ENCODE data around the gene ELANE.
"Not testable (repeated sequence)": the region's sequence is repeated elsewhere in the genome, so short reads cannot be mapped to it uniquely, and the experiment has no call there.

ELANE gene

DNA sequence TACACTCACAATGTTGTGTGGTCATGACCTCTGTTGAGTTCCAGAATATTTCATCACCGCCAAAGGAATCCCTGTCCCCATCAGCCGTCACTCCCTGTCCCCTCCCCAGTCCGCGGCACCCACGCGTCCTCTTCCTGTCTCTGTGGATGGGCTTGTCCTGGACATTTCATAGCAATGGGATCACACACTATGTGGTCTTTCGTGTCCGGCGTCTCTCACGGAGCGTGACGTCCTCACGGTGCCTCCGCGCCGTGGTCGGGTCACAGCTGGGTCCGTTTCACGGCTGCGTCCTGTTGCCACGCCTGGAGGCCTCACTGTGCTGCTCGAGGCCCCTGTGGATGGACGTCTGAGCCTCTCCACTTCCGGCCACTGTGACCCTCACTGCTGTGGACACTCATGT, 17.9 kb upstream of the ELANE start:
- DNase-seq, result no peak
- H3K4me3 ChIP-seq (ENCODE audit: control insufficient read depth in 1 of 7, extremely low read depth in 1 of 7, insufficient read depth in 4 of 7, low read depth in 2 of 7, low read length in 6 of 7), result no peak overlapping the region
- peaks cover 0 to 12% (median 0%) of the 10 kb centered on the region in 5 experiments for H3K27me3 ChIP-seq (replicated peaks in 2 of 5; ENCODE audit: control insufficient read depth in 4 of 5, insufficient read depth in 5 of 5, low read length in 4 of 5)
- ChIA-PET POLR2A (no interaction called here), CTCF (no interaction called here)
- no peaks in the 10 kb centered on the region for H3K9me3 ChIP-seq (ENCODE audit: control extremely low read depth in 1 of 5, control insufficient read depth in 4 of 5, insufficient read depth in 2 of 5, low read depth in 1 of 5, low read length in 4 of 5)
- no peaks in the 10 kb centered on the region for H3K36me3 ChIP-seq (ENCODE audit: control insufficient read depth in 4 of 4, insufficient read depth in 4 of 4, low read length in 3 of 4)
- H3K4me1 ChIP-seq (ENCODE audit: control extremely low read depth in 1 of 4, control insufficient read depth in 4 of 4, insufficient read depth in 4 of 4, low read length in 3 of 4), result peaks cover 0 to 9% (median 3%) of the 10 kb centered on the region in 4 experiments
- H3K27ac ChIP-seq (ENCODE audit: insufficient read depth in 1 of 2, low read depth in 1 of 2, low read length in 2 of 2, poor library complexity in 1 of 2, severe bottlenecking in 2 of 2), result no peak overlapping the region
- 94% methylated on average over 22 of the region's 24 CpGs for WGBS (ENCODE audit: insufficient coverage)

DNA sequence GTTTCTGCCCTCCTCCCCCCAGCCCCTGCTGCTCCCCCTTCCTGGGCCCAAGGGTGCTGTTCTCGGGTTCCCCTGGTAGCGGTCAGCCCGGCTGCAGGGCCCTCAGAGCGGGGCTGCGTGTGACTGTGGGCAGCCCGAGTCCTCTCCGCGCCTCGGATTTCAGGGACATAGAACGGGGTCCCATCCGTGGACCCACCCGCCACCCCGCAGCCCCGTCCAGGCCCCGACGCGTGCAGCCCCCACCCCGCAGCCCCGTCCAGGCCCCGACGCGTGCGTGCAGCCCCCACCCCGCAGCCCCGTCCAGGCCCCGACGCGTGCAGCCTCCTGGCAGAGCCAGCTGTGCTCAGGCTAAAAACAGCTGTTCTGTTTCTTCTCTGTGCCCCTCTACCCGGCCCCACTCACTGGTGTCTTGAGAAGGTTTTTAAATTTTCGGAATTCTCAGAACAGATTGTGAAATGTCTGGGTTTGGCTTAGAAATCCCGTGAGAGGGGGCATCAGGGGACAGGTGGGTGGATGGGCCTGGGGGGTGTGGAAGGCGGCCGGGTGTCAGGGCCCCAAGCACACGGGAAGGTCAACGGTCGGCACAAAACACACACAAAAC, 16.8 kb upstream of the ELANE start:
- WGBS (ENCODE audit: insufficient coverage), result 88% methylated on average over 30 of the region's 36 CpGs
- Histone ChIP-seq H3K36me3 (ENCODE audit: control insufficient read depth in 4 of 4, insufficient read depth in 4 of 4, low read length in 3 of 4) (no peaks in the 10 kb centered on the region), H3K9me3 (ENCODE audit: control extremely low read depth in 1 of 5, control insufficient read depth in 4 of 5, insufficient read depth in 2 of 5, low read depth in 1 of 5, low read length in 4 of 5) (no peaks in the 10 kb centered on the region), H3K27me3 (replicated peaks in 2 of 5; ENCODE audit: control insufficient read depth in 4 of 5, insufficient read depth in 5 of 5, low read length in 4 of 5) (peaks cover 0 to 12% (median 0%) of the 10 kb centered on the region in 5 experiments), H3K4me1 (ENCODE audit: control extremely low read depth in 1 of 4, control insufficient read depth in 4 of 4, insufficient read depth in 4 of 4, low read length in 3 of 4) (peaks cover 0 to 9% (median 3%) of the 10 kb centered on the region in 4 experiments), H3K27ac (ENCODE audit: insufficient read depth in 1 of 2, low read depth in 1 of 2, low read length in 2 of 2, poor library complexity in 1 of 2, severe bottlenecking in 2 of 2) (no peak overlapping the region), H3K4me3 (ENCODE audit: control insufficient read depth in 1 of 7, extremely low read depth in 1 of 7, insufficient read depth in 4 of 7, low read depth in 2 of 7, low read length in 6 of 7) (no peak overlapping the region)
- ChIA-PET CTCF (no interaction called here), POLR2A (no interaction called here)
- no peak for DNase-seq

DNA sequence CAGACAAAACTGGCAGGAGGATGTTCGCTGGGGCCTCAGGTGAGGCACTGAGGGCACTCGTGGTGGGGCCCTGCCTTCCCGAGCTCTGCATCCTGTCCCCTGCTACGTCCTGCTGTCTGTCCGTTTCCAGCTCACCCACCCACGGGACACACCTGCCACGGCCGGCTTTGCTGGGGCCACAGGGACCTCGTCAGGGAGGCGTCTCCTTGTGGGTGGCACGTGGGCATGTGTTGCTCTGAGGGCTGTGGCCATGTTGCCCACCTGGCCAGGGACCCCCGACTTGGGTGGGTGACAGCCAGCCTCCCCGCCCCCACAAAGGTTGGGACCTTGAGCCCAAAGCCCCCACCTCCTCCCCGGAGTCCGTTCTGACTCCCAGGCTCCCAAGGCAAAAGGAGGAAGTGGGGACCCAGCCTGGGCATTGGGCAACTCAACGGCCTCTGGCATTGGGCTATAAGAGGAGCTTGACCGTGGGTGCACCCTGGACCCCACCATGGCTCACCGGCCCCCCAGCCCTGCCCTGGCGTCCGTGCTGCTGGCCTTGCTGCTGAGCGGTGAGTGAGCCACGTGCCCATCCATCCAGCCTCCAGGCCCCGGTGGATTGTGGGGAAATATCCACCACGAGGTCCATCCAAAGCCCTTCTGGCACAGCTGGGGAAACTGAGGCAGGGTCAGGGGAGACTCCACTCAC, 11.4 kb upstream of the ELANE start, which contains the start of gene PRTN3:
PRTN3 (plus strand) TSS at position 481 of the 688 bp plus-strand sequence; CDS start at position 491, 10 bp downstream.
- no peaks in the 10 kb centered on the region for H3K36me3 ChIP-seq (ENCODE audit: control insufficient read depth in 4 of 4, insufficient read depth in 4 of 4, low read length in 3 of 4)
- no peaks in the 10 kb centered on the region for H3K9me3 ChIP-seq (ENCODE audit: control extremely low read depth in 1 of 5, control insufficient read depth in 4 of 5, insufficient read depth in 2 of 5, low read depth in 1 of 5, low read length in 4 of 5)
- peaks cover 0 to 49% (median 4%) of the 10 kb centered on the region in 5 experiments for H3K27me3 ChIP-seq (replicated peaks in 2 of 5; ENCODE audit: control insufficient read depth in 4 of 5, insufficient read depth in 5 of 5, low read length in 4 of 5)
- 75% methylated on average over 16 of the region's 24 CpGs for WGBS (ENCODE audit: insufficient coverage)
- no peak for DNase-seq
- peaks cover 0 to 17% (median 12%) of the 10 kb centered on the region in 4 experiments for H3K4me1 ChIP-seq (ENCODE audit: control extremely low read depth in 1 of 4, control insufficient read depth in 4 of 4, insufficient read depth in 4 of 4, low read length in 3 of 4)
- ChIA-PET POLR2A (no interaction called here), CTCF (interaction anchor here (0.9 to 2.0 kb wide), 5 partner anchors 10 to 83 kb away, joined by 3 to 11 read pairs (median 4); no protein-coding TSS in a partner anchor)
- no peak within 1 kb of the TSS for H3K4me3 ChIP-seq (ENCODE audit: control insufficient read depth in 1 of 7, extremely low read depth in 1 of 7, insufficient read depth in 4 of 7, low read depth in 2 of 7, low read length in 6 of 7)
- H3K27ac ChIP-seq (ENCODE audit: insufficient read depth in 1 of 2, low read depth in 1 of 2, low read length in 2 of 2, poor library complexity in 1 of 2, severe bottlenecking in 2 of 2), result no peak within 1 kb of the TSS

DNA sequence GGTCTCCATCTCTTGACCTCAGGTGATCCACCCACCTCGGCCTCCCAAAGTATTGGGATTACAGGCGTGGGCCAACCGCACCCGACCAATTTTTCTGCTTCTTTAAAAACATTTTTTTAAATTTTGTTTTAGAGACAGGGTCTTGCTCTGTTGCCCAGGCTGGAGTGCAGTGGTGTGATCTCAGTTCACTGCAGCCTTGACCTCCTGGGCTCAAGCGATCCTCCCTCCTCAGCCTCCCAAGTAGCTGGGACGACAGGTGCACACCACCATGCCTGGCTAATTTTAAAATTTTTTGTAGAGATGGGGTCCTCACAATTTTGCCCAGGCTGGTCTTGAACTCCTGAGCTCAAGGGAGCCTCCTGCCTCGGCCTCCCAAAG, 9.3 kb upstream of the ELANE start:
- CTCF ChIA-PET, result interaction anchor here (1.2 kb wide), 1 partner anchor 72 kb away, joined by 3 read pairs; no protein-coding TSS in a partner anchor

DNA sequence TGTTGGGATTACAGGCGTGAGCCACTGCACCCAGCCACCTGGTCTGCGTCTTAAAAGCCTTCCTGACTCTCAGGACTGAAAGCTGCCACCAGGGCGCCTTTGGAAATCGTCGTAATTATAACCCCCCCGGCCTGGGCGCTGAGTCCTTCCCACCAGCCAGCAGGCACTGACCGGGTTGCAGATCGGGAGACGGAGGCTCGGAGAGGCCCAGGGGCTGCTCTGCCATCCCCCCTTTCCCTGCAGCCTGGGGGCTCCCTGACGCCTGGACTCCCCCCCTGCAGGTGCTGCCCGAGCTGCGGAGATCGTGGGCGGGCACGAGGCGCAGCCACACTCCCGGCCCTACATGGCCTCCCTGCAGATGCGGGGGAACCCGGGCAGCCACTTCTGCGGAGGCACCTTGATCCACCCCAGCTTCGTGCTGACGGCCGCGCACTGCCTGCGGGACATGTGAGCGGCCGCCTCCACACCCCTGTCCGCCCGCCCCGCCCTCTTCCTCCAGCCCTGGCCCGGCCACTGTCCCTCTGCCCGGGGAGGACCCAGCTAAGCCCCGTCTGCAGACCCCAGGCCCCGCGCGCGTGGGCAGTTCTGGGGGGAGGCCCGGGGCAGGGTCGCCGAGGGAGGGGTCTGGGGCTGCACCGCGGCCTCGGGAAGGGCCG, 8.8 kb upstream of the ELANE start:
- H3K9me3 ChIP-seq (ENCODE audit: control extremely low read depth in 1 of 5, control insufficient read depth in 4 of 5, insufficient read depth in 2 of 5, low read depth in 1 of 5, low read length in 4 of 5), result no peaks in the 10 kb centered on the region
- peaks cover 0 to 12% (median 9%) of the 10 kb centered on the region in 4 experiments for H3K4me1 ChIP-seq (ENCODE audit: control extremely low read depth in 1 of 4, control insufficient read depth in 4 of 4, insufficient read depth in 4 of 4, low read length in 3 of 4)
- H3K27ac ChIP-seq (ENCODE audit: insufficient read depth in 1 of 2, low read depth in 1 of 2, low read length in 2 of 2, poor library complexity in 1 of 2, severe bottlenecking in 2 of 2), result no peak overlapping the region
- ChIA-PET CTCF (interaction anchor here (1.2 kb wide), 1 partner anchor 73 kb away, joined by 3 read pairs; no protein-coding TSS in a partner anchor), POLR2A (no interaction called here)
- H3K4me3 ChIP-seq (ENCODE audit: control insufficient read depth in 1 of 7, extremely low read depth in 1 of 7, insufficient read depth in 4 of 7, low read depth in 2 of 7, low read length in 6 of 7), result peak overlapping the region in 1 of 7 experiments; percentile 19
- WGBS (ENCODE audit: insufficient coverage), result 1% methylated on average over 32 of the region's 46 CpGs
- peaks cover 3 to 61% (median 8%) of the 10 kb centered on the region in 5 experiments for H3K27me3 ChIP-seq (replicated peaks in 2 of 5; ENCODE audit: control insufficient read depth in 4 of 5, insufficient read depth in 5 of 5, low read length in 4 of 5)
- DNase-seq, result peak in 1 of 3 donors; percentile 51
- no peaks in the 10 kb centered on the region for H3K36me3 ChIP-seq (ENCODE audit: control insufficient read depth in 4 of 4, insufficient read depth in 4 of 4, low read length in 3 of 4)

More for the DNA sequence above, 9.3 kb upstream of the ELANE start:
- WGBS (ENCODE audit: insufficient coverage), result 77% methylated on average over 3 of the region's 7 CpGs
- H3K36me3 ChIP-seq (ENCODE audit: control insufficient read depth in 4 of 4, insufficient read depth in 4 of 4, low read length in 3 of 4); POLR2A ChIA-PET; H3K27ac ChIP-seq (ENCODE audit: insufficient read depth in 1 of 2, low read depth in 1 of 2, low read length in 2 of 2, poor library complexity in 1 of 2, severe bottlenecking in 2 of 2); H3K4me3 ChIP-seq (ENCODE audit: control insufficient read depth in 1 of 7, extremely low read depth in 1 of 7, insufficient read depth in 4 of 7, low read depth in 2 of 7, low read length in 6 of 7); DNase-seq; H3K9me3 ChIP-seq (ENCODE audit: control extremely low read depth in 1 of 5, control insufficient read depth in 4 of 5, insufficient read depth in 2 of 5, low read depth in 1 of 5, low read length in 4 of 5): not testable (repeated sequence)
- peaks cover 0 to 12% (median 9%) of the 10 kb centered on the region in 4 experiments for H3K4me1 ChIP-seq (ENCODE audit: control extremely low read depth in 1 of 4, control insufficient read depth in 4 of 4, insufficient read depth in 4 of 4, low read length in 3 of 4)
- H3K27me3 ChIP-seq (replicated peaks in 2 of 5; ENCODE audit: control insufficient read depth in 4 of 5, insufficient read depth in 5 of 5, low read length in 4 of 5), result peaks cover 3 to 56% (median 7%) of the 10 kb centered on the region in 5 experiments

DNA sequence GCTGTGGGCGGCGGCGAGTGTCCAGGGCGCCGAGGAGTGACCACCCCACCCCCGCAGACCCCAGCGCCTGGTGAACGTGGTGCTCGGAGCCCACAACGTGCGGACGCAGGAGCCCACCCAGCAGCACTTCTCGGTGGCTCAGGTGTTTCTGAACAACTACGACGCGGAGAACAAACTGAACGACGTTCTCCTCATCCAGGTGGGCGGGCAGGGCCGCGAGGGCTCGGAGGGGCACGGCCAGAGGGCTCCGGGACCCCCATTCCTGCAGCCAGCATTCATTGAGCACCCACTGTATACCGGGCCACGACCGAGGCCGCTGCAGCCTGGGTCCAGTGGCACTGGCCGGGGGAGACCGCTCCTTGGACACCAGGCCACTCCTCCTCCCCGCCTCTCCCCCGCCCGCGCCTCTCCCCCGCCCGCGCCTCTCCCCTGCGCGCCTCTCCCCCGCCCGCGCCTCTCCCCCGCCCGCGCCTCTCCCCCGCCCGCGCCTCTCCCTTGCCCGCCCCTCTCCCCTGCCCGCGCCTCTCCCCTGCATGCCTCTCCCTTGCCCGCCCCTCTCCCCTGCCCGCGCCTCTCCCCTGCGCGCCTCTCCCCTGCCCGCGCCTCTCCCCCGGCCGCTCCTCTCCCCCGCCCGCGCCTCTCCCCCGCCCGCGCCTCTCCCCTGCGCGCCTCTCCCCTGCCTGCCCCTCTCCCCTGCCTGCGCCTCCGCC, 8.1 kb upstream of the ELANE start:
- Histone ChIP-seq H3K36me3 (ENCODE audit: control insufficient read depth in 4 of 4, insufficient read depth in 4 of 4, low read length in 3 of 4) (no peaks in the 10 kb centered on the region), H3K27ac (ENCODE audit: insufficient read depth in 1 of 2, low read depth in 1 of 2, low read length in 2 of 2, poor library complexity in 1 of 2, severe bottlenecking in 2 of 2) (no peak overlapping the region), H3K4me3 (ENCODE audit: control insufficient read depth in 1 of 7, extremely low read depth in 1 of 7, insufficient read depth in 4 of 7, low read depth in 2 of 7, low read length in 6 of 7) (no peak overlapping the region), H3K9me3 (ENCODE audit: control extremely low read depth in 1 of 5, control insufficient read depth in 4 of 5, insufficient read depth in 2 of 5, low read depth in 1 of 5, low read length in 4 of 5) (no peaks in the 10 kb centered on the region), H3K4me1 (ENCODE audit: control extremely low read depth in 1 of 4, control insufficient read depth in 4 of 4, insufficient read depth in 4 of 4, low read length in 3 of 4) (peaks cover 0 to 12% (median 8%) of the 10 kb centered on the region in 4 experiments), H3K27me3 (replicated peaks in 2 of 5; ENCODE audit: control insufficient read depth in 4 of 5, insufficient read depth in 5 of 5, low read length in 4 of 5) (peaks cover 3 to 67% (median 9%) of the 10 kb centered on the region in 5 experiments)
- ChIA-PET POLR2A (no interaction called here), CTCF (interaction anchor here (1.2 kb wide), 1 partner anchor 73 kb away, joined by 3 read pairs; no protein-coding TSS in a partner anchor)
- DNase-seq, result no peak
- 11% methylated on average over 29 of the region's 70 CpGs for WGBS (ENCODE audit: insufficient coverage)

All from common myeloid progenitor, CD34-positive (primary cell).